ENCODE results near the gene NMBR.

DNA sequence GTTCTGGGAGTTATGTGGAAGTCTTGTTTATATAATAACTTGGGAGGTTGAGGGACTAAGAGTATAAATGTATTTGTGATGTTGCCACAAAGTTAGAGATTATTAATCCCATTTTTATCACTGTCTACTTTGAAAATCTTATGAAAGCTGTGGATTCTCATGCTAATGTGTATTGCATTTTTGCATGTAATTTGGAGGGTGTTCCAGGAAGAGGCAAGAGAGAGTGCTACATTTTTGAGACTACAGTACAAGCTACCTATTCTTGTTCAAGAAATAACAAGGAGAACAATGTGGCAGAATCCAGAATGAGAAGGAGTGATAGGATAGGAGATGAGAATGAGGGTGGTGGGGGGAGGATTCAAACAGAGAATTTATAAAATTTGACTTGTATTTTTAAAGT lies 35.1 kb upstream of the NMBR start:
- no peak for TF ChIP-seq POLR2A (IDR thresholded peaks at IDR 0.05; ENCODE audit: low read depth)
- TF ChIP-seq, protein P1, sequence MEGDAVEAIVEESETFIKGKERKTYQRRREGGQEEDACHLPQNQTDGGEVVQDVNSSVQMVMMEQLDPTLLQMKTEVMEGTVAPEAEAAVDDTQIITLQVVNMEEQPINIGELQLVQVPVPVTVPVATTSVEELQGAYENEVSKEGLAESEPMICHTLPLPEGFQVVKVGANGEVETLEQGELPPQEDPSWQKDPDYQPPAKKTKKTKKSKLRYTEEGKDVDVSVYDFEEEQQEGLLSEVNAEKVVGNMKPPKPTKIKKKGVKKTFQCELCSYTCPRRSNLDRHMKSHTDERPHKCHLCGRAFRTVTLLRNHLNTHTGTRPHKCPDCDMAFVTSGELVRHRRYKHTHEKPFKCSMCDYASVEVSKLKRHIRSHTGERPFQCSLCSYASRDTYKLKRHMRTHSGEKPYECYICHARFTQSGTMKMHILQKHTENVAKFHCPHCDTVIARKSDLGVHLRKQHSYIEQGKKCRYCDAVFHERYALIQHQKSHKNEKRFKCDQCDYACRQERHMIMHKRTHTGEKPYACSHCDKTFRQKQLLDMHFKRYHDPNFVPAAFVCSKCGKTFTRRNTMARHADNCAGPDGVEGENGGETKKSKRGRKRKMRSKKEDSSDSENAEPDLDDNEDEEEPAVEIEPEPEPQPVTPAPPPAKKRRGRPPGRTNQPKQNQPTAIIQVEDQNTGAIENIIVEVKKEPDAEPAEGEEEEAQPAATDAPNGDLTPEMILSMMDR (IDR thresholded peaks at IDR 0.05), result no peak

Measured in esophagus muscularis mucosa (tissue), 3 donors.